GM11168 (cell line): ENCODE data around the gene HMG20A.

Source experiments
- in situ Hi-C: fragments of 300-500 bp; cut with MboI; formaldehyde crosslinking; loops from one replicate; pipeline ENCODE4 v1.12.0; 2022; ENCODE audit warnings: low sequenced_read_pairs; ENCODE audit not compliant: unreplicated experiment

The HMG20A gene

DNA sequence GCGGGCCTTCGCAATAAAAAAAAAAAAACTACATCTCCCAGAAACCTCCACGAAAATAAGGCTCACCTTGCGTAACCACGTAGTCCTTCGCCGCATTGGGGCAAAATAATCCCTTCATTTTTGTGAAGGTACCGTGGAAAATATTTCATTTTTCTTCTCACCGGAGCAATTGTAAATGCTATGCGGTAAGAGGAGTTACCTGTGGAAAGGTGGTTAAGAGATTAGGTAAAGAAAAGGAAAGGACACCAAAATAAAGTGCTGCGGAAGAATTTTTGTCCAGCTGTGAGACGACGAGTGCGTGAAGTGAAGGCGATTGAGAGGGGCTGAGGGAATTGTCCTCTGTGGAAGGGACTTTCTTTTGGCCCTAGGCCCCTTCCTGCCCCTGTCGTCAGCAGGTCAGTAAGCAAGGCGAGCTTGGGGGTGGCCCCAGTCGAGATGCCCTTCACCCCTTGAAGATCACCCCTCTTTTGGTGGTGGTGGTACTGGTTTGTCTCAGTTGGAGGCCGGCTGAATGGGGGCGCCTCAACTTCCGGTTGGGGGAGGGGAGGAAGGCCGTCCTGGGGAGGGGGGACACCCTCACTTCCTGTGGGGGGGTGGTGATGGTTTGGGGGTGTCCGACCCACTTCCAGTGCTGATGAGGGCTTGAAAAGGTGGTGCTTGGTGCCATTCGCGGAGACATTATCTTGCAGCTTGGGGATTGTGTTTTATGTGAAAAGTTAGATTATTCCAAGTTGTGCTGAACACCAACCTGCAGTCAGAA is at the start of gene HMG20A:
Gene HMG20A, plus strand, starts transcription at position 279 of the 760 bp plus-strand sequence. CDS start 37,520 bp downstream, outside the sequence.
- in situ Hi-C loops: loop anchor here (10.0 kb wide), 1 partner anchor 236 kb away; no protein-coding TSS in a partner anchor

DNA sequence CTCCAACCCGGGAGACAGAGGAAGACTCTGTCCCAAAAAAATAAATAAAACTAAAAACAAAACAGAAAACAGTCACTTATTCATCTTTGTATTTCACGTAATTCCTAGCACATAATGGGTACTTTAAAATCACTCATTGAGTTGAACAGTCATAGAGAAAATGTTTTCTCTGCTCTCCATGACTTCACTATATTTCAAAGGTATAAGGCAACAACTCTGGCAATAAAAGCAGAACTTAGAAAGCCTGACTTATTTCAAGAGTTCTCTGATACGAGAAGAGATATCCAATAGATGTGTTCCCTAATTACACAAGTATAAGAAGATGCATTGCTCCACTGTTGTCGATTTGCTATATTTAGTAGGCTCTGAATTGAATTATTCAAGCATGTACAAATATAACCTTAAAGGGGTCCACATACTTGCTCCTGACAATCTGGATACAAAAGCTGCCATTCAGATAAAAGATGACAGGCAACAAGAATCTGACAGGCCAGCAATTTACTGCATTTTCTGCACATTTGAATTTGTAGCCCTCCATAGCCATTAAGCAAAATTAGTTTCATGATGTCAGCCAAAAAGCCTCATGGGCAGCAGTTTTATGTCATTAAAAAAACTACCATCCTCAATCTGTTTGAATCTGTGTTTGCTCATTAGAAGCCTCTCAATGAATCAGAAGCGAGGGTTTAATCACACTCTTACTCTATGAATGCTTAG is 48.7 kb upstream of the HMG20A start:
- in situ Hi-C loops: no loop called here

DNA sequence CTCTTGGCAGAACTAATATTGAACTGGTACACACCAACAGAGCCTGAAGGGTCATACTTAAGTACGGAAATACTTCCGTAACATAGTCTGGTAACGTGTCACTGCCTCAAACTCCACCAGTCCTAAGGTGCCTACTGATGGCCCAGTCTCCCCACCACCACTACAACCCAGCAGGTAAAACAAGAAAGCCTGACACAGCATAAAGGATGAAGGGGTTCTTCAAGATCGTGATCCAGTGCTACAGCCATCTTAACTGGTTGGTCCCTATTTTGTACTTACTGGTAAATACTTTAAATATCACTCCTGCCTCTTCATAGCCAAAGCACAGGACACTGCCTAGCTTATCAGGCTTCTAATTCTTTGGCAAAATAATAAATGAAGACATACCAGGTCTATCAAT is 47.2 kb upstream of the HMG20A start:
- in situ Hi-C loops: no loop called here

DNA sequence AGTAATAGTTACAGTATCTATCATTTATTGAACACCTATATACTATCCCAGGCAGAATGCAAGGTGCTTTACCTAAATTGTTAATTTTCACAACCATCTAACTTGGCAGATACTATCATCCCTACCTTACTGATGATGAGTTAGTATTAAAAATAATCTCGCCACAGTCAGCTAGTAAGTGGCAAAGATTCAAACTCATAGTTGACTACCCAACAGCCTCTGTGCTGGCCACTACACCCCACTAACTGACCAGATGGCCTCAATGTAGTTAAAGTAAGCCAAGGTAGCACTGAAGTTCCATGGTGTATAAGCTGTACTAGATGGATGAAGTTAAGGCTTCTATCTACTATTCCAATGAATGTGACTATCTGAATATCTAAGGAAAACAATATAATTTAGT is 45.6 kb upstream of the HMG20A start:
- in situ Hi-C loops: no loop called here

DNA sequence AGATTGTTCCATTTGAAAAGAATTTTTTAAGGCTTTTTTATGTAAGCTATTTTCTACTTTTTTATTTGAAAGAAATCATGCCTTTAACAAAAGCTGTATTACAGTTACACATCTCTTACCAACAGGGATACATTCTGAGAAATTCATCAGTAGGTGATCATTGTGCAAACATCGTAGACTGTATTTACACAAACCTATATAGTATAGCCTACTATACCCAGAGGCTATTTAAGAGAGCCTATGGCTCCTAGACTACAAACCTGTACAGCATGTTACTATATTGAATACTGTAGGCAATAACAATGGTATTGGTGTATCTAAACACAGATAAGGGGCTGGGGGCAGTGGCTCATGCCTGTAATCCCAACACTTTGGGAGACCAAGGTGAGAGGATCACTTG is 43.9 kb upstream of the HMG20A start:
- in situ Hi-C loops: no loop called here

DNA sequence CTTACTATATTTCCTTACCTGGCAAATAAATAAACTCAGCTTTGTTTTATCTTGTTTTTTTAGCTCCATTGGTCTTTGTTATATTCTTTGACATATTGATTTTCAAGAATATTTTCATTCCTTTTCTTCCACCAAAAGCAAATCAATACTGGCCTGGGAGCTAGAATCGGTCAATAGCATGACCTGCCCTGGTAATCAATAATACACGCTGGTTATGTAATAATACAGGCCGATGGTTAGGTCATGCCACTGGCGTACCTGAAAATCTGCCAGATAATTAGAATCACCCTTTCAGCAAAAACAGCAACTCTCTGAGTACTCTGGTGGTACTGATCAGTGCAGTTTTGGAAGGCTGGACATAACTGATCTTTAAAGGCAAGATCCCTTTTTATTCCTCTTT is 40.7 kb upstream of the HMG20A start:
- in situ Hi-C loops: no loop called here

DNA sequence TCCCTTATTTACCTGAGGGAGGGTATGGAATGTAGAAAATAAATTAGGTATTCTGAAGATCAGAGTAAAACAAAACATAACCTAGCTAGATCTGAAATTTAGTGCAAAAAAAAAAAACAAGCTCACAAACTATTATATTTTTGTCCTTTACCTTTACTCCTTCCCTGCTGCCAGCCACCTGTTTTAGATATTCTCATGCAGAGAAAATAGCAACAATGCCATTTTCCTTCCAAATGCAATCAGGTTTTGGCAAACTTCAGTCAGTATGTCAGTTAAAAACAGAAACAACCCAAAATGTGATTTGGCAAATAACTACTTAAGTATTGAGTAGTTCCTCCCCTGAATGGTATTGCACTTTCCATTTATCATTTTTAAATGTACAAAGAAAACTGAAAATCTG is 36.6 kb upstream of the HMG20A start:
- in situ Hi-C loops: no loop called here

DNA sequence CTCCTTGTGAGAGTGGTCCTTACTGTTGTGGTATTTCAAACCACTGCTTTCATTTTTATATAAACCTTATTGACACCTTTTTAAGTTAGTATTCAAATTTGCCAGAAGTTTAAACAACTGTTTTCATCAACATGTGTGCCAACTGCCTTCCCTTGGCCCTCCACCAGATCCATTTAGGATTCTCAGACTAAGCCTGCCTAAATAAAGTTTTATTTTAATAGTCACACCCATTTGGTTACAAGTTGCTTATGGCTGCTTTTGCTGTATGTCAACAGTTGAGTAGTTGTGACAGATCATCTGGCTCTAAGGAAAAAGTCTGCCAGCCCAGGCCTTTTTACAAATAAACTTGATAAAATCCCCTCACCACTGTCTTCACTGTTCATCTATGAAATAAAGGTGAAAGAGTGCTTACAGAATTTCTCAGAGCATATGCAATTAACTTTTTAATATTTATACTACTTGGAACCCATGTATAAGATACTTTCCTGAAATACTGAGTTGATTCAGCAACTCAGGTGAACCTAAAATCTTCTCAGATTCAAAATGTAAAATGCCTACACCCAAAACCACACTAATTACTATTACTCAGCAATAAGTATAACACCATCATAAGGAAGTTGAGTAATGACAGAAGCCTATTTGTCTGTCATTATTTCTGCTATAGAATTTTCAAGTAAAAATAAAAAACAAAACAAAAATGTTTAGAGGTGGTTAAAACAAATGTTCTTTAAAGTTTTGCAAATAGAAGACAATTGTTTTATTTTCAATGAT is 35.9 kb upstream of the HMG20A start:
- in situ Hi-C loops: no loop called here

DNA sequence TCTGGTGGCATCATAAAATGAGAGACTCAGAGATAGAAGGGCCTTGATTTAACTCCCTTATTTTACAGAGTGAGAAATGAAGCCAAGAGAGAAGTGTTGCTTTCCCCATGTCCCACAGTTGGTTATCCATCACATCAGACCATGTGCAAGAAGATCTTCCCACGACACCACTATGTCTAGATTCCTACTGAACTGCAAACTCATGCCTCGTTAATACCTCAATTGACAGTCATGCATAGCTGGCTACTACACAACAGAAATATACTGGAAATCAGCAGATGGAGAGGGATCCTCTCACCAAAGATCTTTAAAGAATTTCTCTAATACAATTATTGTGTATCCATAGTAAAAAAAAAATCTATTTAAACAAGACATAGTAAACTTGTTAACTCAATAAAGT is 34.1 kb upstream of the HMG20A start:
- in situ Hi-C loops: no loop called here

DNA sequence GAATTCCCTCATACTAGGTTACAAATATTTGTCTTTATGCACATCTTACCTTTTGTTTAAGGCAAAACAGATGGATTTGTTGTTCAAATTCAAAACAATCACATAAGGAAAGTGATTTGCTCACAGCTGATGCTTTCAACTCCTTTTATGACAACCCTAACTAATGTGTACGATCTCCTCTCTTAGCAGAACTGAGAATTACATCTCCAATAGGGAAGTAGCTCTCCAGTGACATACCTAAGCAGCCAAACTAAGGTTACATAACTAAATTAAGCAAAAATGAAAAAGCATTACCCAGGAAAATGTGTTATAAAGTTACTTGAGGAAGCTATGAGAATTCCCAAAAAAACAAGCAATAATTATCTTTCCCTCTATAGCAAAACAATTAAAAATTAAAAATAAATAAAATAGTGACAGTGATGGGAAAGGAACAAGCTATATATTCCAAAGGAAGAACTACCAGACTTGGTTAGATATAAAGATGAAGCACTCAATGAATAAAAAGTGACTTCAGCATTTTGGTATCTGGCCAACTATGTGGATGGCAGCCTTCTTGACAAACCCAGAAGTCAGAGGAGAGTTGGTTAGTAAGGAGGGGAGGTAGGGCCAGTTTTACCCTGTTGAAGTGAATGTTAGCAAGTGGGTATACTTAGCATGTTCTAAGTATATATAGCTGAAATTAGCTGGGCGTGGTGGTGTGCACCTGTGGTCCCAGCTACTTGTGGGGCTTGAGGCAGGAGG is 33.2 kb upstream of the HMG20A start:
- in situ Hi-C loops: no loop called here

DNA sequence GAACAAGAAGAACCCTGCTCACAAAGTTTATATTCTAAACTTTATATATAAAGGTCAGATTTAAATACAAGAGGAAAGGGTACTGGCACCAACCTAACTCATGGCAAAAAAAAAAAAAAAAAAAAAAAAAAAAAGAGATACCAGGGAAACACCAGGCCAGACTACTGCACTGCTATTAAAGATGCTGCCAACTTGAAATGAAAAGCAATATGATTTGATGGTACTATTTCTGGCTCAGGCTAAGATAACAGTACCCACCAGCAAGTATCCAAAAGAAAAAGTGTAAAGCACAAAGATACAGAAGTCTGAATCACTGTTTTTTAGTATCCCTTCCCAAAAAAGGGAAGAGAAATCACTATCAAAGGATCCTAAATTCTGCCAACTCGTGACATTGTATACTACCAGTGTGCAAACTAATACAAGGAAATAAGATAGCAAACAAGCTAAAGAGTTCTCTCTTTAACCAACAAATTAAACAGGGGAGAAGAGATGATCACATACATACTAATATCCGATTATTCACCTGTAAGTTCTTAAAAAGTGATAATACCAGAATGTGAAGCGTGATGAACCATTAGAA is 29.2 kb upstream of the HMG20A start:
- in situ Hi-C loops: no loop called here

DNA sequence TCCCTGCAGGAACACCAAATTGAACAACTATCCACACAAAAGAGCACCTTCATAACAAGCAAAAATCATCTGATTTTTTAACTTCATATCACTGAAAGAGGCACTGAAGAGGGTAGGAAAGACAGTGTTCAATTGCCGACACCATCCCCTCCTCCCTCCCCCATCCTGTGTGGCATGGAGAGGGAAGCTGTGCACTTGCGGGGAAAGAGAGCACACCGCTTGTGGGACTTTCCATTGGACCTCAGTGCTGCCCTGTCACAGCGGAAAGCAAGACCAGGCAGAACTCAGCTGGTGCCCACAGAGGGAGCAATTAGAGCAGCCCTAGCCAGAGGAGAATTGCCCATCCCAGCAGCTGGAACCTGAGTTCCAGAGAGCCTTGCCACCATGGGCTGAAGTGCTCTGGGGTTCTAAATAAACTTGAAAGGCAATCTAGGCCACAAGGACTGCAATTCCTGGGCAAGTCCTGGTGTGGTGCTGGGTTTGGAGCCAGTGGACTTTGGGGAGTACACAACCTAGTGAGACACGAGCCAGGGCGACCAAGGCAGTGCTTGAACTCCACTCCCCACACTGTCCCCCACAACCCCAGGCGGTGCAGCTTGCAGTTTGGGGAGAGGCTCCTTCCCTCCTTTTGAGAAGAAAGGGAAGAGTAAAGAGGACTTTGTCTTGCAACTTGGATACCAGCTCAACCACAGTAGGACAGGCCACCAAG is 27.8 kb upstream of the HMG20A start:
- in situ Hi-C loops: no loop called here

DNA sequence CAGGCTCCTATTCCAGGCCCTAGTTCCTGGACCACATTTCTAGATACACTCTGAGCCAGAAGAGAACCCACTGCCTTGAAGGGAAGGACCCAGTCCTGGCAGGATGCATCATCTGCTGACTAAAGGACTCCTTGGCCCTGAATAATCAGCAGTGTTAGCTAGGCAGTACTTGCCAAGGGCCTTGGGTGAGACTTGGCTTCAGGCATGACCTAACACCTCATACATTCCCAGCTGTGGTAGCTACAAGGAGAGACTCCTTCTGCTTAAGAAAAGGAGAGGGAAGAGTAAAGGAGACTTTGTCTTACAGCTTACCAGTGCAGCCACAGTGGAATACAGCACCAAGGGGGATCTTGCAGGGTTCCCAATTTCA is 27.2 kb upstream of the HMG20A start:
- in situ Hi-C loops: no loop called here

DNA sequence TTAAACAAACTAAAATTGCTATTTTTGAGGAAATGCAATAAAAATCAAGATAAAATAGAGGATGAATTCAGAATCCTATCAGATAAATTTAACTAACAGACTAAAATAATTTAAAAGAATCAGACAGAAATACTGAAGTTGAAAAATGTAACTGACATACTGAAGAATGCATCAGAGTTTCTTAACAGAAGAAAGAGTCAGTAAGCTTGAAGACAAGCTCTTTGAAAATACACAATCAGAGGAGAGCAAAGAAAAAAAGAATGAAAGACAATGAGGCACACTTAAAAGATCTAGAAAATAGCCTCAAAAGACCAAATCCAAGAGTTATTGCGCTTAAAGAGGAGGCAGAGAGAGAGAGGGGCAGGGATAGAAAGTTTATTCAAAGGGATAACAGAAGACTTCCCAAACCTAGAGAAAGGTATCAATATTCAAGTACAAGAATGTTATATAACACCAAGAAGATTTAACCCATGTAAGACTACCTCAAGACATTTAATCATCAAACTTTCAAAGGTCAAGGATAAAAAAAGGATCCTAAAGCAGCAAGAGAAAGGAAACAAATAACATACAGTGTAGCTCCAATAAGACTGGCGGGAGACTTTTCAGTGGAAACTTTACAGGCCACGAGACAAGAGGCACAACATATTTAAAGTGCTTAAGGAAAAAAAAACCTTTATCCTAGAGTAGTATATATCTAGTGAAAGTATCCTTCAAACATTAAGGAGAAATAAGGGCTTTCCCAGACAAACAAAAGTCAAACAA is 25.5 kb upstream of the HMG20A start:
- in situ Hi-C loops: no loop called here

DNA sequence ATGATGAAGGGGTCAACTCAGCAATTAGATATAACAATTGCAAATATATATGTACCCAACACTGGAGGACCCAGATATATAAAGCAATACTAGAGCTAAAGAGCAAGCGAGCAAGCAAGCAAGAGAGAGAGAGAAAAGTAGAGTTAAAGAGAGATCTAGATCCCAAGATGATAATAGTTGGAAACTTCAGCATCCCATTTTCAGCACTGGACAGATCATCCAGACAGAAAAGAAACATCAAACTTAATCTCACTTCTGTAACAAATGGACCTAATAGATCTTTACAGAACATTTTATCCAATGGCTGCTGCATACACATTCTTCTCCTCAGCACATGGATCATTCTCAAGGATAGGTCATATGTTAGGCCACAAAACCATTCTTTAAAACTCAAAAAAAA is 24.0 kb upstream of the HMG20A start:
- in situ Hi-C loops: no loop called here

DNA sequence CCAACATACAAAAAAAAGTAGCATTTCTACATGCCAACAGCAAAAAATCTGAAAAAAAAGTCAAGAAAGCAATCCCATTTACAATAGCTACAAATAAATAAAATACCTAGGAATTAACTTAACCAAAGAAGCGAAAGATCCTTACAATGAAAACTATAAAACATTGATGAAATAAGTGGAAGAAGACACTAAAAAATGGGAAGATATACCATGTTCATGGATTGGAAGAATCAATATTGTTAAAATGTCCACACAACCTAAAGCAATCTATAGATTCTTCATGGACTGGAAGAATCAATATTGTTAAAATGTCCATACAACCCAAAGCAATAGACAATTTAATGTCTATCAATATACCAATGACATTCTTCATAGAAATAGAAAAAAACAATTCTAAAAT is 21.8 kb upstream of the HMG20A start:
- in situ Hi-C loops: no loop called here

DNA sequence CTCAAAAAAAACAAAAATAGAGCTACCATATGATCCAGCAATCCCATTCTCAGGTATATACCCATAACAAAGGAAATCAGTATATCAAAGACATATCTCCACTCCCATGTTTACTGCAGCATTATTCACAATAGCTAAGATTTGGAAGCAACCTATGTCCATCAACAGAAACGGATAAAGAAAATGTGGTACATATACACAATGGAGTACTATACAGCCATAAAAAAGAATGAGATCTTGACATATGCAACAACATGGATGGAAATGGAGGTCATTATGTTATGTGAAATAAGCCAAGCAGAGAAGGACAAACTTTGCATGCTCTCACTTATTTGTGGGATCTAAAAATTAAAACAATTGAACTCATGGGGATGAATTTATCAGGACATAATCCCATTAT is 20.4 kb upstream of the HMG20A start:
- in situ Hi-C loops: no loop called here

DNA sequence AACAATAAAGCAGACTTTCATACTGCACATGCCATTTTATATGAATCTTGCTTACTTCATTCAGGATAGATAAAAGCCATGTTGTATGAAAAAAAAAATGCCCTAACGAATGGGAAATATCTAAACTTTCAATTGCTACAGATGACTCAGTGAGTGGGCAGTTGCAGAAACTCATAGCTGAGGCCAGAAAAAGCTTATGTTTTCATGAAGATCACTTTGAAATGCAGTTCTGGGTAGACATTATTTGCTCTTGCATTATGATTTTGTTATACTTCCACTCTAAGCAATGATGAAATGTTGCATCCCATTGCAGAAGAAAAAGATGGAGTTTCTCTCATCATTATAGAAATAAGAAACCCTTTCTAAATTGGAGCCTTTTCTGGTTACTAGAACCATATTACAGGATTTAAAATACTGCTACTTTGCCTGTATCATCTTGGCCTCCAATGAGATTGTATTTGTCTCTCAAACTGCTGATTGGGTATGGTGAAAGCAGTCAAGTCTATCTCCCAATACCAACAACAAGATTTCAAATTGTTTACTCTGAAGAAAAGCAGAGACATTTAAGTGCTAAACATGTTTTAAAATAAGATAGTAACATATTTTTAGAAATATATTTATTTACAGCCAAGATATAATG is 17.8 kb upstream of the HMG20A start:
- in situ Hi-C loops: no loop called here
